Measurements from ENCODE around the gene EFNB1.

GRCh38 chrX:68851082-68851481 lies 22.3 kb downstream of the EFNB1 start:
- no peak for TF ChIP-seq POLR2A (IDR thresholded peaks at IDR 0.05; ENCODE audit: control extremely low read depth in 1 of 2, low read depth in 2 of 2, low read length in 2 of 2)
- no peak for TF ChIP-seq POLR2AphosphoS5 (IDR thresholded peaks at IDR 0.05; ENCODE audit: low read depth, low read length)
